ENCODE data around the gene RANGAP1.

Gene RANGAP1

GRCh38 chr22:41249442-41249841 is 36.5 kb downstream of the RANGAP1 start:
- Histone ChIP-seq H3K4me2 (ENCODE audit: low read length, poor library complexity, severe bottlenecking) (no peak overlapping the region), H3K9me3 (ENCODE audit: control insufficient read depth, low read length) (no peaks in the 10 kb centered on the region), H3K4me3 (ENCODE audit: insufficient read depth in 1 of 2, low read depth in 1 of 2, low read length in 2 of 2) (no peak overlapping the region), H2BK12ac (ENCODE audit: low read length in 2 of 2) (no peak overlapping the region), H3K9ac (ENCODE audit: low read length) (no peak overlapping the region), H3K27me3 (ENCODE audit: control insufficient read depth in 1 of 2, insufficient read depth in 1 of 2, low read length in 2 of 2) (no peaks in the 10 kb centered on the region), H3K14ac (ENCODE audit: low read length in 2 of 2) (no peak overlapping the region), H2AFZ (ENCODE audit: low read depth, low read length) (no peak overlapping the region), H3K36me3 (ENCODE audit: control insufficient read depth in 1 of 2, insufficient read depth in 2 of 2, low read depth in 1 of 2, low read length in 2 of 2) (peaks cover 82 to 91% of the 10 kb centered on the region in 2 experiments), H3K18ac (ENCODE audit: low read depth in 1 of 2, low read length in 2 of 2) (no peak overlapping the region), H2BK5ac (ENCODE audit: low read depth, low read length, poor library complexity, severe bottlenecking) (no peak overlapping the region), H3K23ac (ENCODE audit: low read length in 2 of 2) (no peak overlapping the region), H4K91ac (ENCODE audit: low read length) (no peak overlapping the region), H3K79me1 (replicated peaks; ENCODE audit: low read length, poor library complexity, severe bottlenecking) (peaks cover 33% of the 10 kb centered on the region), H3K4ac (ENCODE audit: low read depth in 1 of 2, low read length in 2 of 2) (no peak overlapping the region), H3K27ac (ENCODE audit: low read length, poor library complexity, severe bottlenecking) (no peak overlapping the region), H2BK120ac (ENCODE audit: low read depth, low read length) (no peak overlapping the region), H3K4me1 (ENCODE audit: control insufficient read depth, insufficient read depth, low read depth, low read length) (peaks cover 19% of the 10 kb centered on the region), H4K8ac (ENCODE audit: low read length) (no peak overlapping the region), H2BK15ac (ENCODE audit: low read depth, poor library complexity, severe bottlenecking) (no peak overlapping the region), H2AK5ac (ENCODE audit: low read length, severe bottlenecking) (no peak overlapping the region)
- no peak for DNase-seq
- 95% methylated on average over 14 of the region's 14 CpGs for WGBS

DNA sequence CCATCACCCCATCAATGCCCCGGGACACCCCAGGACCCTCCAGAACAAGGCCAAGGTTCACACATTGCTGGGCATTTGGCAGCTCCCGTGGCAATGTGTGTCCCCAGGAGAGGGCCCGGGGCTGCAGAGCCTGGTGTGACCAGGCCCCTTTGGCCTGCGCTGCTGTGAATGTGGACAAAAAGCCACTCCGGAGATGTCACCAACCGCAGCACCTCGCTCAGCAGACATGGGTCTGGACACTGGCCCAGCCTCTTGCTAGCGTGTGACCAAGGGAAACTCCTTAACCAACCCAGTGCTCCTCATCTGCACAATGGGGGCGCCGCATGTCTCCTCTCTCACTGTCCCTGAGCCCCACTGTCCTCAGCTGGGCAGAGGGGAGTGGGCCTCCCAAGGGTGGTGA is 37.2 kb downstream of the RANGAP1 start:
- peaks cover 77 to 84% of the 10 kb centered on the region in 2 experiments for H3K36me3 ChIP-seq (ENCODE audit: control insufficient read depth in 1 of 2, insufficient read depth in 2 of 2, low read depth in 1 of 2, low read length in 2 of 2)
- H3K4ac ChIP-seq (ENCODE audit: low read depth in 1 of 2, low read length in 2 of 2) = no peak overlapping the region
- no peak overlapping the region for H3K18ac ChIP-seq (ENCODE audit: low read depth in 1 of 2, low read length in 2 of 2)
- H2BK12ac ChIP-seq (ENCODE audit: low read length in 2 of 2) = no peak overlapping the region
- no peak overlapping the region for H4K91ac ChIP-seq (ENCODE audit: low read length)
- no peak for DNase-seq
- peak overlapping the region; percentile 18 for H2AK5ac ChIP-seq (ENCODE audit: low read length, severe bottlenecking)
- no peak overlapping the region for H3K4me2 ChIP-seq (ENCODE audit: low read length, poor library complexity, severe bottlenecking)
- H3K9me3 ChIP-seq (ENCODE audit: control insufficient read depth, low read length) = no peaks in the 10 kb centered on the region
- H3K27ac ChIP-seq (ENCODE audit: low read length, poor library complexity, severe bottlenecking) = no peak overlapping the region
- H4K8ac ChIP-seq (ENCODE audit: low read length) = no peak overlapping the region
- peaks cover 29% of the 10 kb centered on the region for H3K79me1 ChIP-seq (replicated peaks; ENCODE audit: low read length, poor library complexity, severe bottlenecking)
- H3K23ac ChIP-seq (ENCODE audit: low read length in 2 of 2) = no peak overlapping the region
- WGBS = 98% methylated on average over 10 of the region's 10 CpGs
- H2AFZ ChIP-seq (ENCODE audit: low read depth, low read length) = no peak overlapping the region
- no peak overlapping the region for H3K4me3 ChIP-seq (ENCODE audit: insufficient read depth in 1 of 2, low read depth in 1 of 2, low read length in 2 of 2)
- no peak overlapping the region for H2BK120ac ChIP-seq (ENCODE audit: low read depth, low read length)
- peaks cover 19% of the 10 kb centered on the region for H3K4me1 ChIP-seq (ENCODE audit: control insufficient read depth, insufficient read depth, low read depth, low read length)
- no peak overlapping the region for H3K14ac ChIP-seq (ENCODE audit: low read length in 2 of 2)
- no peak overlapping the region for H2BK15ac ChIP-seq (ENCODE audit: low read depth, poor library complexity, severe bottlenecking)
- H3K9ac ChIP-seq (ENCODE audit: low read length) = no peak overlapping the region
- no peak overlapping the region for H2BK5ac ChIP-seq (ENCODE audit: low read depth, low read length, poor library complexity, severe bottlenecking)
- no peaks in the 10 kb centered on the region for H3K27me3 ChIP-seq (ENCODE audit: control insufficient read depth in 1 of 2, insufficient read depth in 1 of 2, low read length in 2 of 2)

DNA sequence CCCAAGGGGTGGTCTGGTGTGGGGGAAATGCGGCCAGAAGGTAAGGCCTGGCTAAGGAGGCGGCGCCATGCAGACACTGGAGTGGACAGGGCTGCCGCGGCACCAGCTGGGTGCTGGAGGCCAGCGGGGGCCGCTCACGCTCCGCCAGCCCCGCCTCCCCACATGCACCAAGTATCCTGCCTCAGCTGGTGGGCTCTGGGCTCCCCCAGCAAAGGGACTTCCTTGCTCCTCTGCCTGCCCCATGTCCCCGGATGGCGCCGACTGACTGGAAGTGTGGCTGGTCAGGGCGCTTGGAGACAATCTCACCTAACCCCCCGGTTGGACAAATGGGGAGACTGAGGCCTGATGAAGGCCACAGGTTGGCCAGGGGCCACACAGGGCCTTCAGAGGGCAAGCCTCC is 37.7 kb downstream of the RANGAP1 start:
- no peak overlapping the region for H3K4ac ChIP-seq (ENCODE audit: low read depth in 1 of 2, low read length in 2 of 2)
- H2AFZ ChIP-seq (ENCODE audit: low read depth, low read length) = no peak overlapping the region
- H3K36me3 ChIP-seq (ENCODE audit: control insufficient read depth in 1 of 2, insufficient read depth in 2 of 2, low read depth in 1 of 2, low read length in 2 of 2) = peaks cover 75 to 79% of the 10 kb centered on the region in 2 experiments
- no peak overlapping the region for H4K91ac ChIP-seq (ENCODE audit: low read length)
- H3K14ac ChIP-seq (ENCODE audit: low read length in 2 of 2) = no peak overlapping the region
- no peaks in the 10 kb centered on the region for H3K27me3 ChIP-seq (ENCODE audit: control insufficient read depth in 1 of 2, insufficient read depth in 1 of 2, low read length in 2 of 2)
- H2BK120ac ChIP-seq (ENCODE audit: low read depth, low read length) = no peak overlapping the region
- 98% methylated on average over 15 of the region's 15 CpGs for WGBS
- H3K4me3 ChIP-seq (ENCODE audit: insufficient read depth in 1 of 2, low read depth in 1 of 2, low read length in 2 of 2) = no peak overlapping the region
- no peak overlapping the region for H3K18ac ChIP-seq (ENCODE audit: low read depth in 1 of 2, low read length in 2 of 2)
- no peak overlapping the region for H3K23ac ChIP-seq (ENCODE audit: low read length in 2 of 2)
- peak overlapping the region; percentile 63 for H3K27ac ChIP-seq (ENCODE audit: low read length, poor library complexity, severe bottlenecking)
- H3K4me2 ChIP-seq (ENCODE audit: low read length, poor library complexity, severe bottlenecking) = no peak overlapping the region
- H2BK12ac ChIP-seq (ENCODE audit: low read length in 2 of 2) = no peak overlapping the region
- no peak overlapping the region for H2BK15ac ChIP-seq (ENCODE audit: low read depth, poor library complexity, severe bottlenecking)
- peaks cover 29% of the 10 kb centered on the region for H3K79me1 ChIP-seq (replicated peaks; ENCODE audit: low read length, poor library complexity, severe bottlenecking)
- H3K4me1 ChIP-seq (ENCODE audit: control insufficient read depth, insufficient read depth, low read depth, low read length) = peaks cover 20% of the 10 kb centered on the region
- no peak overlapping the region for H3K9ac ChIP-seq (ENCODE audit: low read length)
- no peaks in the 10 kb centered on the region for H3K9me3 ChIP-seq (ENCODE audit: control insufficient read depth, low read length)
- H2BK5ac ChIP-seq (ENCODE audit: low read depth, low read length, poor library complexity, severe bottlenecking) = no peak overlapping the region
- no peak overlapping the region for H4K8ac ChIP-seq (ENCODE audit: low read length)
- DNase-seq = no peak
- peak overlapping the region; percentile 1 for H2AK5ac ChIP-seq (ENCODE audit: low read length, severe bottlenecking)

DNA sequence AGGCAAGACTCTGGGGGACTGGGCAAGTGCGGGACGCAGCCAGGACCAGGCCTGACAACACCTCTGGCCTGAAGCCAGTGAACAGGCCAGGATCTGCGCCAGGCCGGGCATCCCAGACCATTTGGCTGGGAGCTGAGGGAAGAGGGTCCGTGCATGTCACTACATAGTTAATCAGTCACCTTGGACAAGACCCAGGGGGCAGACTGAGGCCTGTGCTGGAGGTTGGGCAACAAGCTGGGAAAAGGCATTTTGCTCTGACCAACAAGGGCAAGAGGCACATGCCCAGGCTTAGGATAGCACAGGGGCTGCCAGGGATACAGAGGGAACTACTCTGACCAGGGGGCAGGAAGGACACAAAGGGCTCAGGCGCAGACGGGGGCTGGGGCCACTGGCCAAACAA is 38.3 kb downstream of the RANGAP1 start:
- H3K79me1 ChIP-seq (replicated peaks; ENCODE audit: low read length, poor library complexity, severe bottlenecking) = peaks cover 27% of the 10 kb centered on the region
- H3K36me3 ChIP-seq (ENCODE audit: control insufficient read depth in 1 of 2, insufficient read depth in 2 of 2, low read depth in 1 of 2, low read length in 2 of 2) = peaks cover 69 to 73% of the 10 kb centered on the region in 2 experiments
- no peaks in the 10 kb centered on the region for H3K27me3 ChIP-seq (ENCODE audit: control insufficient read depth in 1 of 2, insufficient read depth in 1 of 2, low read length in 2 of 2)
- no peak overlapping the region for H2BK5ac ChIP-seq (ENCODE audit: low read depth, low read length, poor library complexity, severe bottlenecking)
- no peak overlapping the region for H3K23ac ChIP-seq (ENCODE audit: low read length in 2 of 2)
- H2AK5ac ChIP-seq (ENCODE audit: low read length, severe bottlenecking) = no peak overlapping the region
- H2BK12ac ChIP-seq (ENCODE audit: low read length in 2 of 2) = no peak overlapping the region
- H3K9ac ChIP-seq (ENCODE audit: low read length) = no peak overlapping the region
- H2BK15ac ChIP-seq (ENCODE audit: low read depth, poor library complexity, severe bottlenecking) = no peak overlapping the region
- H3K4me2 ChIP-seq (ENCODE audit: low read length, poor library complexity, severe bottlenecking) = no peak overlapping the region
- peak overlapping the region; percentile 63 for H3K27ac ChIP-seq (ENCODE audit: low read length, poor library complexity, severe bottlenecking)
- no peak overlapping the region for H3K4me3 ChIP-seq (ENCODE audit: insufficient read depth in 1 of 2, low read depth in 1 of 2, low read length in 2 of 2)
- DNase-seq = no peak
- 97% methylated on average over 7 of the region's 7 CpGs for WGBS
- no peak overlapping the region for H2AFZ ChIP-seq (ENCODE audit: low read depth, low read length)
- H3K9me3 ChIP-seq (ENCODE audit: control insufficient read depth, low read length) = no peaks in the 10 kb centered on the region
- no peak overlapping the region for H4K8ac ChIP-seq (ENCODE audit: low read length)
- H4K91ac ChIP-seq (ENCODE audit: low read length) = no peak overlapping the region
- H2BK120ac ChIP-seq (ENCODE audit: low read depth, low read length) = no peak overlapping the region
- H3K4me1 ChIP-seq (ENCODE audit: control insufficient read depth, insufficient read depth, low read depth, low read length) = peaks cover 20% of the 10 kb centered on the region
- no peak overlapping the region for H3K14ac ChIP-seq (ENCODE audit: low read length in 2 of 2)
- no peak overlapping the region for H3K4ac ChIP-seq (ENCODE audit: low read depth in 1 of 2, low read length in 2 of 2)
- no peak overlapping the region for H3K18ac ChIP-seq (ENCODE audit: low read depth in 1 of 2, low read length in 2 of 2)

All from mesenchymal stem cell (in vitro differentiated cells and primary cell).